ENCODE measurements around the gene ADGRV1.
"Not testable (repeated sequence)": the region's sequence is repeated elsewhere in the genome, so short reads cannot be mapped to it uniquely, and the experiment has no call there.

The ADGRV1 gene

DNA sequence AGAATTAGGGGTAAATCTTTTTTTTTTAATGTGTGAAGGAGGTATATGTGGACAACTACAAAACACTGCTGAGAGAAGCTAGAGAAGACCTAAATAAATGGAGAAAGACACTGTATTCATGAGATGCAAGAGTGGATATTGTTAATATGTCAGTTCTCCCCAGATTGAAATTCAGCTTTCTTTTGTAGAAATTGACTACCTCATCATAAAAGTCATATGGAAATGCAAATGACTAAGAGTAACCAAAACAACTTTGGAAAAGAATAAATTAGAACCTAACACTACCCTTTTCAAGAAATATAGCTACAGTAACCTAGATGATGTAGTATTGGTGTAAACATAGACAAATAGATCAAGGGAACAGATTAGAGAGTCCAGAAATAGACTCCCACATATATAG is 400.7 kb downstream of the ADGRV1 start:
- no peak for DNase-seq

DNA sequence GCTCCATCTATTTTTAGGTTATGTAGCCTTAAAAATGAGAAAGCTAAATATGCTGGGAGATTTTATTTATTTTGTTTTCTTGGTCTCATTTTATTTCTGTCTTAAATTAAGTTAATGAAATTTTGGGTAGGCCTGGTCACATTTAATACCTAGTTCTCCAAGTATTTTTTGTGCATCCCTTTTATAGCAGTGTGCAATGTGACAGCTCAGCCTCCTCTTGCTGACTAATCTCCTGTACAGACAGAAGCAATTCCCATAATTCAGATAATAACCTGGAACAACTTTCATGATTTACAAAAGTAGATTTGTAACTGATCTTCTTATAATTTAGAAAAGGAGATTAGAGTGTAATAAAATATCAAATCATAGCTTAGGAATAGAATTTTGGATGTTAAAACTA is 403.9 kb downstream of the ADGRV1 start:
- no peak for DNase-seq

DNA sequence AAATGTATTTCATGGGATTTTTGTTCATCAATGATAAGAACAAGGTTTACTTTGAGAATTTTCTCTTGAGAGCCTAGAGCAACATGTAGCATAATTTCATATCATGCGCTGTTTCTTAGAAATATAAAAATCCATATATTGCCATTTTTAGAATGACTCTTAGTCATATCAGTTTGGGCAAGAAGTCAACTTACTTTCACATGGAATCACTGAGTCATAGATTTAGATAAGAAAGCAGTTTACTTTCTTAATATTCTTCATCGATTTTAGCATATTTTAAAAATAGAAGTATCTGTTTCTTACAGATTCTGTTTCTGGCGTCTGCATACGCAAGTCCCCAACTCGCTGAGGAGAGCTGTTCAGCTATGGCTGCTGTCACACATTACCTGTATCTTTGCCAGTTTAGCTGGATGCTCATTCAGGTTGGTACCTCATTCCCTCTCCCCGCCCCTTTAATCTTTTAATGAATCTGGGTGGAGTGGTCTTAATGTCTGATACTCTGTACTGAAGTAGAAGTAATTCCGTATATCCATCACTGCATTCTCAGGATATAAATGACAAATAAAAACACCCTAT is 406.6 kb downstream of the ADGRV1 start:
- DNase-seq: no peak

DNA sequence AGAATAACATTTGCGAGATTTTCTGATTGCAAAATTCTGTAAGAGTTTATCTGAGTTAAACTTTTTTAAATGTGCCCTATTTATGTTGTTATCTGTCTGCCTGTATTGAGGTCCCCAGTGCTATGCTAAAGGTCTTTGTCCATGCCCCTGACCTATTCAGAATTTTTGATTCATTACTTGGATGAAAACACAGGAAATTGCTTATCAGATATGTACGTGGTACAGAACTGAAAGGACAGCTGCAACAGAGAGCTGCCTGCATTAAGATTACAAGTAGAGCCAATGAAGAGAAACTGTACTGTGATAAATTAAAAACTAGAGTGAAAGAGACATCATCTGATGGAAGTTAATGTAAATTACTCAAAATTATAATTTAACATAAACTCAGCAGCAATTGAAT is 408.8 kb downstream of the ADGRV1 start:
- no peak for DNase-seq

DNA sequence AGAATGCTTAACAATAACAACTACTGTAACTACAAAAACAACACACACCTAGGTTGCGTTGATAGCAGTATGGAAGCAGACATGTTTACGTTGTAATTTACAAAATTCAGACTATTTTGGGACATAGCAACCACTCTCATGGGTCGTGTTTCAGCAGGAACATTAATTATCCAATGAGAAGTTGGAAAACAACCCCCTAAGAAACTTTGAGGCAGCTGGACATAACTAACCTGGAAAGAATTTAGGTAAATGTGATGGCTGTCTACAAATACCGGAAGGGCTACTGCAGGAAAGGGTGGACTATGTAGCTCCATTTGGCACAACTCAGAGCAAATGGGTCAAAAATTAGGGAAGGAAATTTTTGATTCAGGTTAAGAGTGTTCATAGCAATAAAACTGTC is 409.3 kb downstream of the ADGRV1 start:
- DNase-seq: no peak

DNA sequence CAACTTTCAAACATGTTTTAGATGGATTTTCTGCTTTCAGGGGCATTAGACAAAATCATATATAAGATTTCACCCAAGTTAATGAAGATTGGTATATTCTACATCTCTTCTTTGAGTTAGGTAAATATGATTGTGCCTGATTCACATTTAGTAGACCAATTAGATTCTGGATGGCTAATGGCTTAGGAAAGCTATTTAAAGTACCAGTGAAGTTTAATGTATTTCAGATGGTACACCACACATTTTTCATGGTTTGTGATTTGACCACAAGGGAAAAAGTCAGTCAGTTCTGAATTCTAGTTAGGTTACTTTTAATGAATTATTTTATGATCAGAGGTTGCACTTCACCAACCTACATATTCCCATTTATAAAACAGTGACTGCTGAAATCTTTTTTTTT is 409.7 kb downstream of the ADGRV1 start:
- no peak for DNase-seq

DNA sequence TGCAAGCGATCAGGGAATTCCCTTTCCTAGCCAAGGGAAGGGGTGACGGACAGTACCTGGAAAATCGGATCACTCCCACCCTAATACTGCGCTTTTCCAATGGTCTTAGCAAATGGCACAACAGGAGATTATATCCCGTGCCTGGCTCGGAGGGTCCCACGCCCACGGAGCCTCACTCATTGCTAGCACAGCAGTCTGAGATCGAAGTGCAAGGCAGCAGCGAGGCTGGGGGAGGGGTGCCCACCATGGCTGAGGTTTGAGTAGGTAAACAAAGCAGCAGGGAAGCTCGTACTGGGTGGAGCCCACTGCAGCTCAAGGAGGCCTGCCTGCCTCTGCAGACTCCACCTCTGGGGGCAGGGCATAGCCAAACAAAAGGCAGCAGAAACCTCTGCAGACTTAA is 411.3 kb downstream of the ADGRV1 start:
- not testable (repeated sequence) for DNase-seq

DNA sequence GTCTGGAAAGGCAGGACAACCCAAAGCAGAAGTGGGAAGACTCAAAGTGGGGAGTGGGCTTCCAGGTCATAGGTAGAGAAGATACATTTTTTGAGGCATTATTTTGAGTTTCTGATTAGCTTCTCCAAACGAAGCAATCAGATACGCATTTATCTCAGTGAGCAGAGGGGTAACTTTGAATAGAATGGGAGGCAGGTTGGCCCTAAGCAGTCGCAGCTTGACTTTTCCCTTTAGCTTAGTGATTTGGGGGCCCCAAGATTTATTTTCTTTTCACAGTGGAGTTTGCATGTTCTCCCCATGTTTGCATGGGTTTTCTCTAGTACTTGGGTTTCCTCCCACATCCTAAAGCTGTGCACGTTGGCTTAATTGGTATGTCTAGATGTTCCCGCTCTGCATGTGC is 422.6 kb downstream of the ADGRV1 start:
- no peak for DNase-seq

DNA sequence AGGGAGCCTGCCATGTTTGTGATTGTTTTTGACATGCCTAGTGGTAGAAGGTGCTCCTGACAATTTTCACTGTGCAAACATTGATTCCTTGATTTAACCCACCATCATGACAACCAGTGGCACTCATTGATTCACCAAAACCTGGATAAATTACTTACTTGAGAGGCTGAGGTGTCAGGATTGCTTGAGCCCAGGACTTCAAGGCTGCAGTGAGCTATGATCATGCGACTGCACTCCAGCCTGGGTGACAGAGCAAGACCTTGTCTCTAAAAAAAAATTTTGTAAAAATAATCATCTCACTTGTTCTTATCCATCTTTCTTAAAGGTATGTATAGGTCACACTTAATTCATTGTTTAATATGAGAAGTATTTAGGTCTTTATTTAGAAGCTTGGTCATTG is 423.2 kb downstream of the ADGRV1 start:
- no peak for DNase-seq

DNA sequence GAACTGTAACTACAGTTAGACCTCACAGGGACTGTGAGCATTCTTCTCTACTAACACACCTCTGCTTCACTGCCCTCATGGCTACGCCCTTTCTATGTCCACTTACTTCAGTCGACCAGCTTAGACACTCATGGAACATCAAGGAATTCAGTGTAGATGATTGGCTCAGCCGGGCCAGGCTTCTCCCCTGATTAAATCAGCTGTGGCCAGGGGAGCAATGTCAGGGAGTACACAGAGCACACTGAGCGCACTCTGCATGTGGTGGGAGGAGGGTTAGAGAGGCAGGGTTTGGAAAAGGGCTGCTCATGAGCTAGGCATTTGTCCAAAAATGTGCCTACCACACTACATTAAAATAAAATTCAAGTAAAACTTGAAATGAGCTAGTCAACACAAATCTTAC is 424.0 kb downstream of the ADGRV1 start:
- DNase-seq: no peak

DNA sequence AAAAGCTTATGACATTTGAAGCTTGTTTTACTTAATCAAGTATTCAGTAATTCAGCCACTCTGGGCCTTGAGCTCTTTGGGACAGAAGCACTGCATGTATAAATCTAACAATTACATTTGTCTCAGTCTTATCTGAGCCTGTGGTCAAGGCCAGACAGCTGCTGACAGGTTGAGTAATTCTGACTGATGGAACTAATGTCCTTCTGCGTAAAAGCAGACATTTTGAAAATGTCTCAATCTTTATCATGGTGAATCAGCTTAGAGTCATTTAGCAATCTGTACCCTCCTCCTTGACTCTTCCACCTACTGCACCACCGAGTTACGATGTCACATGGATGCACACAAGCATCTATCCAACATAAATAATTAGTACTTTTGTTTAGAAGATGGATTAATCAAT is 424.6 kb downstream of the ADGRV1 start:
- no peak for DNase-seq

DNA sequence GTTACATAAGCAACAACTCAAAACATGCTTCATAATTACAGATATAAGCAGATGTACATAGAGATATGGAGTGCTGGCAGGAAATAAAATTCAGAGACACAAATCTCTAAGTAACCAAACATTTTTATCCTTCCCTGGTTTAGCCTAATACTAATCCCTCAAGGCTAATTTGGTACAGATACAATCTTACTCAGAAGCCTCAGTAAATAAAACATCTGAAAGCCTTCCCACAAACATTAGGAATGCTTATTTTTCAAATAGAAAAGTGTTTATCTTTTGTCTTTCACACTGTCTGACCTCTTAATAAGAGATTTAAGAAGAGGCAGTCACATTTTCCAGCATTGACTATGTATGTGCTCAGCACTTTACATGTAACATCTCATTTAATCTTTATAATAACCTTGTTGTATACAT is 425.1 kb downstream of the ADGRV1 start:
- no peak for DNase-seq

DNA sequence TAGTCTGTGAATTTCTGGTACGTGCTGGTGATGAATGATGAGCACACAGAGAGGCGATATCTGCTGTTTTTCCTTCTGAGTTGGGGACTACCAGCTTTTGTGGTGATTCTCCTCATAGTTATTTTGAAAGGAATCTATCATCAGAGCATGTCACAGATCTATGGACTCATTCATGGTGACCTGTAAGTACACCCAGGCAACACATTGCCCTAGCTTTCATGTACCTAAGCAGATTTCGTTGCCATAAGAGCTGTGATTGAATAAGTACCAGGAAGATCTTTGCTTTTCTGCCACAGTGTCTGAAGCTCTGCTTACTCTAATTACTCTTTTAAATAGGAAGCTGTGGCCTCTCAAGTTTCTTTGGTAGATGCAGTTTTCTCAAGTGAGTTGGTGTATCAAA is 426.7 kb downstream of the ADGRV1 start:
- DNase-seq: no peak

DNA sequence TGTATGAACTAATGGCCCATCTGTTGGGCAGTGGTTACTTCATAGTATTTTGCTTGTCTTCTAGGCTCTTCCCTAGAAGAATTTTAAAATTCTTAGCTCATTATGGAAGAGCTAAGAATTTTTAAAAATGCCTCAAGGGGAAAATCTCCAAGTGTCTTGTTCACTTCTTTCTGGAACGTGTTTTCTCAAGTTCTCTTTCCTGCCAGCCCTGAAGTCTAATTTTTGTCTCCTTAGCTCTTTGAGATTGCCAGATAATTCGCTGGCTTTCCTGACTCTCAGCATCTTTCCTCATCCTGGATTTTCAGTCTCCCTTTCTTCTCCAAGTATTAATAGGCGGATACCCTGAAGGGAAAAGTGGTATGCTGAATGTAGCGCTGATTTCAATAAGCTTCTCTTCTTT is 429.1 kb downstream of the ADGRV1 start:
- DNase-seq: no peak

DNA sequence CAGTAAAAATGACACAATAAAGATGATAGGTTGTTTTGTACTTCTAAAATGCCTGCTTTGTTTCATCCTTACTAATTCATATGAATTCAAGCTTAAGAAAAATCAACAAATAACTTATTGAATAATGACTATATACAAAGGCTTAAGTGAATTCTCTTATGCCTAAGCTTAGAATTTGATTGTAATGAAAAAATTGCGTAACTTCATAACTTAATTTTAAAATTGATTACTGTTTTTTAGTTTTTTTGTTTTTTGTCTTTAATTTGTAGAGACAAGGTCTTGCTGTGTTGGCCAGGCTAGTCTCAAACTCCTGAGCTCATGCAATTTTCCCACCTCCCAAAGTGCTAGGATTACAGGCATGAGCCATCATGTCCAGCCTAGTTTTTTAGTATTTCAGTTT is 432.6 kb downstream of the ADGRV1 start:
- DNase-seq: no peak

DNA sequence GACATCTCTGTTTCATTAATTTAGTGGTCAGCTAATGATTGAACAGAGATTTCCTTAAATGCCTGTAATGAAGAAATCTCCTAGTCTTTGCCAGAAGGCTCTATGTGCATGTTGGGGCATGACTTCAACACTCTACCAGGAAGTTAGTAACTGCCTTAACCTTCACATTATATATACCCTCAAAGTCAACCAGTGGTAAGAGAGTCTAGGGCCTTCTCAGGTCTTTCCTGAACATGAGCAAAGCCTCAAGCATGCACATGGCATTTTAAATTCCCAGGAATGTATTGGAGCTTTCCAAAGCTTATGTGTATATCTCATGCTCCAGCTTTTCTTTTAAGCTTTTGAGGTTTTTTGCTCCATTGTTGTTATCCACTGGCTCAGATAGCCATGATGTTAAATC is 436.2 kb downstream of the ADGRV1 start:
- no peak for DNase-seq

DNA sequence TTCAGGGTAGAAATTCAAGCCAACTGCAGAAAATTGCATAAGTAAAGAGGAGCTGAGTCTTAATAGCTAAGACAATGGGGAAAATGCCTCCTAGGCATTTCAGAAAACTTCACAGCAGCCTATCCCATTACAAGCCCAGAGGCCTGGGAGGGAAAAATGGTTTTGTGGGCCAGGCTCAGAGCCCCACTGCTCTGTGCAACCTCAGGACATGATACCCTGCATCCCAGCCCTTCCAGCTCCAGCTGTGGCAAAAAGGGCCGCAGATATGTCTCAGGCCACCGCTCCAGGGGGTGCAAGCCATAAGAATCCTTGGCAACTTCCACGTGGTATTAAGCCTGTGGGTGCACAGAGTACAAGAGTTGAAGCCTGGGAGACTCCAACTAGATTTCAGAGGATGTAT is 437.5 kb downstream of the ADGRV1 start:
- no peak for DNase-seq

DNA sequence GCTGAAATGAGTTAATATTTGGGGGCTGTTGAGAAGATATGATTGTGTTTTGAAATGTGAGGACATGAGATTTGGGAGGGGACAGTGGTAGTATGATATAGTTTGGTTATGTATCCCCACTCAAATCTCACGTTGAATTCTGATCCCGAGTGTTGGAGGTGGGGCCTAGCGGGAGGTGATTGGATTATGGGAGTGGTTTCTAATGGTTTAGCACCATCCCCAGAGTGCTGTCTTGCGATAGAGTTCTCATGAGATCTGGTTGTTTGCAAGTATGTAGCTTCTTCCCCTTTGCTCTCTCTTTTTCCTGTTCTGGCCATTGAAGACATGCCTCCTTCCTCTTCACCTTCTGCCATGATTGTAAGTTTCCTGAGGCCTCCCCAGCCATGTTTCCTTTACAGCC is 438.5 kb downstream of the ADGRV1 start:
- DNase-seq: no peak

DNA sequence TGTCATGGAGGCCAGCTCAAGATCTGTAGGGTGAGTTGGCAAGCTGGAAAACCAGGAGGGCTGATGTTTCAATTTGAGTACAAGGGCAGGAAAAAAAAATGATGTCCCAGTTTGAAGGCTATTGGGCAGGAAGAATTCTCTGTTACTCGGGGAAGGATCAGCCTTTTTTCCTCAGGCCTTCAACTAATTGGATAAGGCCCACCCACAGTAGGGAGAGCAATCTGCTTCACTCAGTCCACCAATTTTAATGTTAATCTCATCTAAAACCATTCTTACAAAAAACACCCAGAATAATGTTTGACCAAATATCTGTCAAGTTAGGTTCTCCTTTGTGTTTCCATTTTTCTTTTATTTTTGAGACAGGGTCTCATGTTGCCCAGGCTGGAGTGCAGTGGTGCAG is 442.1 kb downstream of the ADGRV1 start:
- DNase-seq: no peak

DNA sequence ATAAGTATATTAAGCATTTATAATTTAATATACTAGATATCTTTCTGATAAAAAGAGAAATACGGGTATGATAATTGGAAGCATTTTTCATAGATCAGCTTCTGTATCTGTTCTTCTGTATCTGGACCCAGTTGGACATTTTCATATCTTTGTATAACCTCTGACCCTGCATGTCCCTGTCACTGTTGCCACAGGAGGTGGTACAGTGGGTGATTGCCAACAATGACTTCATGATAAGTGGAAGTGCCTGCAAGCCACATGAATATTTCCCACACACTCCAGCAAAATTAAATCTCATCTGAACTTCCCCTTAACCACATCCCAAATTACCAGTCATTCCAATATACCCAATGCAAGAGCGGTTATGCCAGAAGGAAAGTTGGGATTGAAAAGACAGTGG is 448.1 kb downstream of the ADGRV1 start:
- no peak for DNase-seq

DNA sequence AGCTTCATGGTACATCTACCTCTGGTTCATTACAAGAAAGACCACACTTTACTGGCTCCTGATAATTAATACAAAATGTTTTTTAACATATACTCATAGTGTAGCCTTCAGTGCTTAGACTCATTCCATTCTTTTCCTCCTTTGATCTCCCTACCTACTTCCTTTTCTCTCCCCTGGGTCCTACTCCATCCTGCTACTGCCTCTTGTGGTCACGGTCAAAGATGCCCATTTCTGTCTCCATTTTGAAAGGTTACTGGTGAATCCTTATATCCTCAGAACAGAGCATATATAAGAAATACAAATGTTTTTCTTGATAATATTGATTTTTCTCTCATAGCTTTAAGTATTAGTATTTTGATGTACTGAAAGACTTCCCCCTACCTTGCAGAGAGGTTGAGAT is 448.7 kb downstream of the ADGRV1 start:
- DNase-seq: no peak

DNA sequence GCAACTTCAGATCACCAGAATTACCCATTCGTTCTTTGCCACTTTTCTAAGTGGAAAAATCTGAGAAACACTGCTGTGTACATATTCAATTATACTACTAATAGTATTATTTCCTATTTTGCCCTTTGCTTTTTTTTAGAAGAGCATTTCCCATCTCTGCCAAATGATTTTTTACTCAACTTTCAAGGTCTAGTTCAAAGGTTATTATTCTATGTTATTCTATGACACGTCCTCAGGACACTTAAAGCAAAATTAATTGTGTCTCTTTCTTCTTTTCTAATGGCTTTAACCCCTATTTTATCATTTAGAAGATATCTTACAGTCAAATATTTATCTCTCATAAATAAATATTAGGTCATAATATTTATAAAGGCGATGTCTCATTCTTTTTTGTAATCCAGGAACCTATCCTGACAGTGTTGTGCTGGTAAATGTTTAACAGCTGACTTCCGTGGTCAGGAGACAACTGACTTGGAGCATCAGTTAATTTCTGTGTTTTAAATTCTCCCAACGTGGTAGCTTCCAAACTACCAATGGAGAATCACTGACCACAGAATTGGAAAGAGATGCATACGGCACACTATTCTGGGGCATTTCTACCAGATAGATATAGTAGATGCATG is 449.3 kb downstream of the ADGRV1 start:
- DNase-seq: no peak

DNA sequence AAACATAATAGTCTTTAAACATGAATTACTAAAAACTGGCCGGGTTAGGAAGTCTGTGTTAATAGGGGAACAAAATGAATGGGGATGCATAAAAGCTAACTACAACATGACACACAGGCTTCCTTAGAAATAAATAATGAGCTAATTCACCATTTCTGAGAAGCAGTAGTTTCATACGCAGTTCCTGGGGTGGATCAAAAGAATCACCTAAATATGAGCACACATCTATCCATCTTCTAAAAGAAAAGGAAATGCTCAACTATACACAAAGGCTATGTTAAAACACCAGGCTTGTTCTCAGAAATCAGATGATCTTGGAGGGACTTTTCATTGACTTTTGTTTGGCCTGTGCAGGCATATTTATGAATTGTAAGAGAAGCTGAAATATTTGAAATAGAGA is 451.5 kb downstream of the ADGRV1 start:
- DNase-seq: no peak

DNA sequence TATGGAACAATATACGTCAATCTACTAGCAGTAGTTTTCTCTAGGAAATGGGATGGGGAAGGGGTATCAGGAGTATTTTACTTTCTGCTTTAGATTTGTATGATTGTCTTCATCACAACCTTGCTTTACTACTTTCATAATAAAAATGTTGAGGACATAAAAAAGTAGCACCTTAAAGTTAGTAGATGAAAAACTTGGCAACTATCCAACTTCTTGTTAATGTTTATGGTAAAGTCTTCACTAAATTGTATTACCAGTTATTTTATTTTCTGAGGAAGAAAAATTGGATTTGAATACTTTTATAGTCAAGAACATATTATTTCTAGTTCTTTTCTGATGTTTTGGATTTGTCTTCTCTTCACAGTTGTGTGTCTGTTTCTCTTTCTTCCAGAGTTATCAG is 452.4 kb downstream of the ADGRV1 start:
- DNase-seq: no peak

DNA sequence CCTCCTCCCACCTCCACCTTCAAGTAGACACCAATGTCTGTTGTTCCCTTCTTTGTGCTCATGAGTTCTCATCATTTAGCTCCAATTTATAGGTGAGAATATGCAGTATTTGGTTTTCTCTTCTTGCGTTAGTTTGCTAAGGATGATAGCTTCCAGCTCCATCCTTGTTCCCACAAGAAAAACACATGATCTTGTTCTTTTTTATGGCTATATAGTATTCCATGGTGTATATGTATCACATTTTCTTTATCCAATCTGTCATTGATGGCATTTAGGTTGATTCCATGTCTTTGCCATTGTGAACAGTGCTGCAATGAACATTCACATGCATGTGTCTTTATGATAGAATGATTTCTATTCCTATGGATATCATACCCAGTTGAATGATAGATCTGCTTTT is 454.3 kb downstream of the ADGRV1 start:
- not testable (repeated sequence) for DNase-seq

DNA sequence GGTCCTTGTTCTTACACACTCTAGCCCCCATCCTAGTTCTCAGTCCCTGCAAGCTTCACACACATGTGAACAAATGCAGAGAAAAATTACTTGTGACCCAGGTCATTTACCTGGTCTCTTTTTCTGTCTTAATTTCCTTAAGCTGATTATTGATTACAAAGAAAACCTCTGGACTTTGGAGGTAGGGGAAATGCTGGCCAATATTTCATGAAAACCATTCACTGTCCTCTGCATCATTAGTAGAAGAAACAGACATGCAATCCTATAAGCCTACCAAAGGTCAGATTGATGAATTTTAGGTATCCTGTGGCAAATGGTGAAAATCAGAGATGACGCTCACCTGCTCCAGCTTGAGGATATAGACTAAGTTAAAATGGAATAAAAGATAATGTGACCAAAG is 457.7 kb downstream of the ADGRV1 start:
- DNase-seq: no peak
